HepG2 (cell line): ENCODE data around the gene TDG. TPM values are rescaled to one million over a fixed set of nuclear protein-coding genes. Genes with fewer than 3 reads are reported as not detected.

Source experiments
- ATRX ChIP-seq: sonication (generic); formaldehyde crosslinking; IDR thresholded peaks from 2 replicates; pipeline ENCODE4 v1.4.0; 2020; ENCODE audit warnings: missing genetic modification reagents, borderline replicate concordance
- CENPX ChIP-seq: sonication (generic); formaldehyde crosslinking; IDR thresholded peaks from 2 replicates; pipeline ENCODE4 v1.9.0; 2021; ENCODE audit warnings: mild to moderate bottlenecking, missing genetic modification reagents, moderate library complexity
- EED ChIP-seq: sonication (generic); formaldehyde crosslinking; IDR thresholded peaks from 2 replicates; pipeline ENCODE4 v1.5.0; 2020; ENCODE audit warnings: mild to moderate bottlenecking, missing genetic modification reagents
- EHMT2 ChIP-seq: fragments of 200-600 bp; sonication (generic); IDR thresholded peaks from 2 replicates; pipeline ENCODE4 v1.7.0; 2017; ENCODE audit warnings: antibody characterized with exemption, low read depth, low read length, borderline replicate concordance
- GLMP ChIP-seq: sonication (generic); formaldehyde crosslinking; IDR thresholded peaks from 2 replicates; pipeline ENCODE4 v1.9.0; 2021; ENCODE audit warnings: missing genetic modification reagents, mild to moderate bottlenecking, borderline replicate concordance
- GTF2F1 ChIP-seq: fragments of 150-350 bp; IDR thresholded peaks from 2 replicates; pipeline ENCODE4 v1.6.1; 2014; ENCODE audit warnings: low read length
- HBP1 ChIP-seq: IDR thresholded peaks from 2 replicates; pipeline ENCODE4 v1.6.1; 2016; ENCODE audit warnings: low read depth, control low read depth
- HDAC1 ChIP-seq: sonication (generic); formaldehyde crosslinking; IDR thresholded peaks from 2 replicates; pipeline ENCODE4 v1.5.1; 2020; ENCODE audit warnings: mild to moderate bottlenecking, missing genetic modification reagents
- KAT8 ChIP-seq: IDR thresholded peaks from 2 replicates; pipeline ENCODE4 v1.6.1; 2016; ENCODE audit warnings: missing genetic modification reagents, missing compliant biosample characterization
- NFATC3 ChIP-seq: sonication (generic); formaldehyde crosslinking; IDR thresholded peaks from 2 replicates; pipeline ENCODE4 v1.5.1; 2020; ENCODE audit warnings: mild to moderate bottlenecking, missing genetic modification reagents
- PBX2 ChIP-seq: IDR thresholded peaks from 2 replicates; pipeline ENCODE4 v1.6.1; 2016; ENCODE audit warnings: control low read depth
- SALL1 ChIP-seq: sonication (generic); formaldehyde crosslinking; IDR thresholded peaks from 2 replicates; pipeline ENCODE4 v1.8.0; 2022; ENCODE audit warnings: mild to moderate bottlenecking, missing genetic modification reagents
- STAT5B ChIP-seq: sonication (generic); formaldehyde crosslinking; IDR thresholded peaks from 2 replicates; pipeline ENCODE4 v1.4.0; 2020; ENCODE audit warnings: missing genetic modification reagents
- TARDBP ChIP-seq: sonication (generic); formaldehyde crosslinking; IDR thresholded peaks from 2 replicates; pipeline ENCODE4 v1.8.0; 2022; ENCODE audit warnings: mild to moderate bottlenecking, missing genetic modification reagents
- ZFP36L1 ChIP-seq: sonication (generic); formaldehyde crosslinking; IDR thresholded peaks from 2 replicates; pipeline ENCODE4 v1.8.0; 2022; ENCODE audit warnings: mild to moderate bottlenecking, missing genetic modification reagents, moderate library complexity
- ZNF317 ChIP-seq: sonication (generic); formaldehyde crosslinking; IDR thresholded peaks from 2 replicates; pipeline ENCODE4 v1.5.0; 2020; ENCODE audit warnings: mild to moderate bottlenecking, missing genetic modification reagents
- ZNF746 ChIP-seq: sonication (generic); formaldehyde crosslinking; IDR thresholded peaks from 2 replicates; pipeline ENCODE4 v1.8.0; 2022; ENCODE audit warnings: mild to moderate bottlenecking, missing genetic modification reagents
- ZNF749 ChIP-seq: sonication (generic); formaldehyde crosslinking; IDR thresholded peaks from 2 replicates; pipeline ENCODE4 v1.8.0; 2022; ENCODE audit warnings: mild to moderate bottlenecking, missing genetic modification reagents, moderate library complexity, borderline replicate concordance
- polyA plus RNA-seq, 8 experiments: library from polyadenylated mRNA; depleted of rRNA in 3 of 8; stranded (reverse) in 7 of 8; unstranded in 1 of 8; fragments of >200 nt; fragmentation: Illumina TruSeq in 4 of 8; extraction: Trizol in 4 of 8; gene quantifications; 2 replicates each; pipeline versions ENCODE4 v1.2.1 to v1.2.3, GENCODE V29; 2011 to 2016; ENCODE audit warnings: low read depth in 4 of 8, missing spikeins in 1 of 8, mixed read lengths in 1 of 8; ENCODE audit not compliant: insufficient read depth in 1 of 8
- total RNA-seq, 5 experiments: library from RNA; depleted of rRNA; stranded (reverse); fragments of >200 nt; fragmentation: Illumina TruSeq; extraction: Trizol; gene quantifications; 2 replicates each; pipeline ENCODE4 v1.2.3, GENCODE V29; 2016; ENCODE audit warnings: low read depth in 1 of 5
- TF ChIP-seq, protein P1 (sequence below): sonication (generic); formaldehyde crosslinking; conservative IDR thresholded peaks from 2 replicates; pipeline ENCODE4 v1.8.1; 2023; ENCODE audit warnings: missing genetic modification reagents
- TF ChIP-seq, protein P2 (sequence below): sonication (generic); formaldehyde crosslinking; IDR thresholded peaks from 2 replicates; pipeline ENCODE4 v1.4.0; 2020; ENCODE audit warnings: mild to moderate bottlenecking, low read depth, missing genetic modification reagents
- TF ChIP-seq, protein P3 (sequence below): IDR thresholded peaks from 2 replicates; pipeline ENCODE4 v1.6.1; 2012; ENCODE audit warnings: low read depth, low read length, improper control_type of control experiment

The TDG gene
- total and polyA plus RNA-seq, 2 of the 13 experiments (the other 11 are each of a cell fraction or from before 2014, with no cell fraction given): 14.2 to 19.5 TPM

DNA sequence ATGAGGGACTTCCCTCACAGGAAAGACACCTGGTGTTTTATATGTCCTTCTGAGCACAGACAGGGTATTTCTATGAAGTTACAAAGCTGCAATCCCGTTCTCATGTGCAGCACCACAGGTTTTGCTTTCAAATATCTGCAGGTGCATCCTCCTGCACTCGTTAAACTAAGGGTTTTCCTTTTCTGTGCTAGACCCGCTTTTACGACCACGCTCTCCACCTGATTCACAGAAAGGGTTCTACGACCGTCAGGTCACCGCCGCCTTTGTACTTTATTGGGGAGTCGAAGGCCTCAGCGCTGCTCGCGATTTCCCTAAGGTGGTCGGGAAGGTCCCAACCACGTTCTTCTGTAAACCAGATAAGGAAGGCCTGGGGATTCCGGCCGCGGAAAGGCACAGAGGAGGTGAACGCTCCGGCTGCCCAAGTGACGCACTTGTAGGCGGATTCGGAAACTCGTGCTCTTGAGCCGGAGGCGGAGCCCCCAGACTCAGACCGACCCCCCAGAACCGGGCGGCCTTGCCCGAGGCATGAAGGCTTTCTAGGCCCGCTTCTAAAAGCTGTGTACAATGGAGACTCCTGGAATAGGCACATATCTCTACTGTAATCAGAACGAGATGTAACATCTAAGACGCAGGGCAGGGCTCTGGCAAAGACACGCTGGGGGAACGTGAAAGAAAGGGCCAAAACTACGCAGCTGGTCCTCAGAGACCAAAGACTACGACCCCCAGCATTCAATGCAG lies 36.5 kb upstream of the TDG start (continued):
- no peak for TF ChIP-seq GTF2F1
- no peak for TF ChIP-seq ATRX (CRISPR knock-in tag)
- TF ChIP-seq EHMT2: no peak
- TF ChIP-seq KAT8 (CRISPR knock-in tag): peak; percentile 61
- TF ChIP-seq CENPX: no peak
- no peak for TF ChIP-seq ZNF749 (CRISPR knock-in tag)
- TF ChIP-seq, protein P1, sequence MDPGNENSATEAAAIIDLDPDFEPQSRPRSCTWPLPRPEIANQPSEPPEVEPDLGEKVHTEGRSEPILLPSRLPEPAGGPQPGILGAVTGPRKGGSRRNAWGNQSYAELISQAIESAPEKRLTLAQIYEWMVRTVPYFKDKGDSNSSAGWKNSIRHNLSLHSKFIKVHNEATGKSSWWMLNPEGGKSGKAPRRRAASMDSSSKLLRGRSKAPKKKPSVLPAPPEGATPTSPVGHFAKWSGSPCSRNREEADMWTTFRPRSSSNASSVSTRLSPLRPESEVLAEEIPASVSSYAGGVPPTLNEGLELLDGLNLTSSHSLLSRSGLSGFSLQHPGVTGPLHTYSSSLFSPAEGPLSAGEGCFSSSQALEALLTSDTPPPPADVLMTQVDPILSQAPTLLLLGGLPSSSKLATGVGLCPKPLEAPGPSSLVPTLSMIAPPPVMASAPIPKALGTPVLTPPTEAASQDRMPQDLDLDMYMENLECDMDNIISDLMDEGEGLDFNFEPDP (CRISPR knock-in tag): no peak
- TF ChIP-seq SALL1 (CRISPR knock-in tag): peak; percentile 63
- TF ChIP-seq STAT5B (CRISPR knock-in tag): 0 out of 2 replicates have a peak, but pooled peaks have one; percentile 27
- TF ChIP-seq PBX2: no peak
- TF ChIP-seq HBP1 (CRISPR knock-in tag): 0 out of 2 replicates have a peak, but pooled peaks have one; percentile 45
- TF ChIP-seq EED (CRISPR knock-in tag): no peak
- no peak; the same call in 1 of the 2 replicates for TF ChIP-seq HDAC1 (CRISPR knock-in tag)
- no peak for TF ChIP-seq NFATC3 (CRISPR knock-in tag)
- no peak for TF ChIP-seq GLMP
- TF ChIP-seq ZNF746: peak; percentile 62; the same call in 1 of the 2 replicates
- TF ChIP-seq ZFP36L1 (CRISPR knock-in tag): no peak
- TF ChIP-seq, protein P2, sequence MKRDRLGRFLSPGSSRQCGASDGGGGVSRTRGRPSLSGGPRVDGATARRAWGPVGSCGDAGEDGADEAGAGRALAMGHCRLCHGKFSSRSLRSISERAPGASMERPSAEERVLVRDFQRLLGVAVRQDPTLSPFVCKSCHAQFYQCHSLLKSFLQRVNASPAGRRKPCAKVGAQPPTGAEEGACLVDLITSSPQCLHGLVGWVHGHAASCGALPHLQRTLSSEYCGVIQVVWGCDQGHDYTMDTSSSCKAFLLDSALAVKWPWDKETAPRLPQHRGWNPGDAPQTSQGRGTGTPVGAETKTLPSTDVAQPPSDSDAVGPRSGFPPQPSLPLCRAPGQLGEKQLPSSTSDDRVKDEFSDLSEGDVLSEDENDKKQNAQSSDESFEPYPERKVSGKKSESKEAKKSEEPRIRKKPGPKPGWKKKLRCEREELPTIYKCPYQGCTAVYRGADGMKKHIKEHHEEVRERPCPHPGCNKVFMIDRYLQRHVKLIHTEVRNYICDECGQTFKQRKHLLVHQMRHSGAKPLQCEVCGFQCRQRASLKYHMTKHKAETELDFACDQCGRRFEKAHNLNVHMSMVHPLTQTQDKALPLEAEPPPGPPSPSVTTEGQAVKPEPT (CRISPR knock-in tag): peak; percentile 84; the same call in 1 of the 2 replicates
- TF ChIP-seq, protein P3, sequence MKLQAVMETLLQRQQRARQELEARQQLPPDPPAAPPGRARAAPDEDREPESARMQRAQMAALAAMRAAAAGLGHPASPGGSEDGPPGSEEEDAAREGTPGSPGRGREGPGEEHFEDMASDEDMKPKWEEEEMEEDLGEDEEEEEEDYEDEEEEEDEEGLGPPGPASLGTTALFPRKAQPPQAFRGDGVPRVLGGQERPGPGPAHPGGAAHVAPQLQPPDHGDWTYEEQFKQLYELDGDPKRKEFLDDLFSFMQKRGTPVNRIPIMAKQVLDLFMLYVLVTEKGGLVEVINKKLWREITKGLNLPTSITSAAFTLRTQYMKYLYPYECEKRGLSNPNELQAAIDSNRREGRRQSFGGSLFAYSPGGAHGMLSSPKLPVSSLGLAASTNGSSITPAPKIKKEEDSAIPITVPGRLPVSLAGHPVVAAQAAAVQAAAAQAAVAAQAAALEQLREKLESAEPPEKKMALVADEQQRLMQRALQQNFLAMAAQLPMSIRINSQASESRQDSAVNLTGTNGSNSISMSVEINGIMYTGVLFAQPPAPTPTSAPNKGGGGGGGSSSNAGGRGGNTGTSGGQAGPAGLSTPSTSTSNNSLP: no peak
- TF ChIP-seq ZNF317 (CRISPR knock-in tag): no peak
- no peak for TF ChIP-seq TARDBP (CRISPR knock-in tag)
